HEK293 (cell line): ENCODE measurements around the gene CD86.

ENCODE experiments used
- CTCF ChIA-PET: fragments of 350-600 bp; formaldehyde crosslinking; extraction: SDS; loops from one replicate; lab custom pipeline; 2021; ENCODE audit warnings: antibody characterized with exemption; lab: Yijun Ruan, JAX
- POLR2A ChIA-PET: fragments of 300-600 bp; formaldehyde crosslinking; extraction: SDS; loops from one replicate; lab custom pipeline; 2020; ENCODE audit warnings: antibody characterized with exemption, inconsistent platforms; lab: Yijun Ruan, JAX
- H3K27ac ChIP-seq: fragments of 200-500 bp; sonication (Bioruptor generic); 2 replicates; pipeline ENCODE4 v1.5.1; 2014; ENCODE audit warnings: low read depth, low read length, control low read depth, inconsistent platforms; ENCODE audit errors: extremely low read depth
- H3K36me3 ChIP-seq, 2 experiments: fragments of 200-500 bp in 1 of 2; sonication (Bioruptor generic) in 1 of 2; 1 replicate in 1 of 2; 2 replicates in 1 of 2; pipeline ENCODE4 v1.5.1; 2014 to 2017; ENCODE audit warnings: inconsistent platforms in 2 of 2, low read length in 2 of 2; ENCODE audit not compliant: control insufficient read depth in 2 of 2, insufficient read depth in 1 of 2
- H3K4me1 ChIP-seq: fragments of 200-500 bp; sonication (Bioruptor generic); 2 replicates; pipeline ENCODE4 v1.5.1; 2014; ENCODE audit warnings: mild to moderate bottlenecking, low read length, inconsistent platforms; ENCODE audit not compliant: control insufficient read depth, insufficient read depth
- H3K4me3 ChIP-seq: 2 replicates; pipeline ENCODE4 v1.5.1; 2011; ENCODE audit warnings: low read depth, mild to moderate bottlenecking, control low read depth, low read length, moderate library complexity
- H3K9me3 ChIP-seq: fragments of 200-500 bp; sonication (Bioruptor generic); 2 replicates; pipeline ENCODE4 v1.5.1; 2014; ENCODE audit warnings: low read depth, low read length, inconsistent platforms; ENCODE audit not compliant: control insufficient read depth, insufficient read depth
- BCL6B ChIP-seq: fragments of 450-650 bp; formaldehyde crosslinking; IDR thresholded peaks from 2 replicates; pipeline ENCODE4 v1.5.1; 2017; ENCODE audit warnings: missing biosample characterization, missing genetic modification characterization
- HIC1 ChIP-seq: fragments of 450-650 bp; formaldehyde crosslinking; IDR thresholded peaks from 2 replicates; pipeline ENCODE4 v1.5.1; 2016; ENCODE audit warnings: missing biosample characterization, missing genetic modification characterization
- MEIS1 ChIP-seq: sonication (generic); formaldehyde crosslinking; IDR thresholded peaks from 2 replicates; pipeline ENCODE4 v1.8.1; 2022; ENCODE audit warnings: missing genetic modification reagents, mild to moderate bottlenecking, borderline replicate concordance
- PRDM2 ChIP-seq: fragments of 450-650 bp; formaldehyde crosslinking; IDR thresholded peaks from 2 replicates; pipeline ENCODE4 v1.5.1; 2016; ENCODE audit warnings: missing biosample characterization, missing genetic modification characterization, borderline replicate concordance
- RBAK ChIP-seq: fragments of 450-650 bp; formaldehyde crosslinking; IDR thresholded peaks from 2 replicates; pipeline ENCODE4 v1.5.1; 2016; ENCODE audit warnings: missing biosample characterization, missing genetic modification characterization
- SP2 ChIP-seq: fragments of 450-650 bp; formaldehyde crosslinking; IDR thresholded peaks from 2 replicates; pipeline ENCODE4 v1.5.1; 2016; ENCODE audit warnings: missing biosample characterization, missing genetic modification characterization
- ZBTB26 ChIP-seq: fragments of 450-650 bp; formaldehyde crosslinking; optimal IDR thresholded peaks from 2 replicates; pipeline ENCODE3; 2016; ENCODE audit warnings: missing biosample characterization, mild to moderate bottlenecking, missing genetic modification characterization
- ZNF114 ChIP-seq: fragments of 450-650 bp; formaldehyde crosslinking; IDR thresholded peaks from 2 replicates; pipeline ENCODE4 v1.5.0; 2017; ENCODE audit warnings: missing biosample characterization, missing genetic modification characterization
- ZNF2 ChIP-seq: fragments of 450-650 bp; formaldehyde crosslinking; IDR thresholded peaks from 2 replicates; pipeline ENCODE4 v1.5.1; 2016; ENCODE audit warnings: missing biosample characterization, missing genetic modification characterization
- ZNF280C ChIP-seq: fragments of 450-650 bp; formaldehyde crosslinking; IDR thresholded peaks from 2 replicates; pipeline ENCODE4 v1.5.1; 2016; ENCODE audit warnings: missing biosample characterization, missing genetic modification characterization
- ZNF292 ChIP-seq: fragments of 450-650 bp; formaldehyde crosslinking; IDR thresholded peaks from 2 replicates; pipeline ENCODE4 v1.5.1; 2016; ENCODE audit warnings: low read depth, missing biosample characterization, missing genetic modification characterization, borderline replicate concordance
- ZNF404 ChIP-seq: fragments of 450-650 bp; formaldehyde crosslinking; IDR thresholded peaks from 2 replicates; pipeline ENCODE4 v1.5.1; 2017; ENCODE audit warnings: missing biosample characterization, missing genetic modification characterization
- ZNF433 ChIP-seq: fragments of 450-650 bp; formaldehyde crosslinking; IDR thresholded peaks from 2 replicates; pipeline ENCODE4 v1.5.1; 2016; ENCODE audit warnings: missing biosample characterization, missing genetic modification characterization, low read depth
- ZNF449 ChIP-seq: fragments of 450-650 bp; formaldehyde crosslinking; IDR thresholded peaks from 2 replicates; pipeline ENCODE4 v1.5.1; 2017; ENCODE audit warnings: missing biosample characterization, mild to moderate bottlenecking, missing genetic modification characterization, moderate library complexity
- ZNF830 ChIP-seq: fragments of 450-650 bp; IDR thresholded peaks from 2 replicates; pipeline ENCODE4 v1.5.0; 2018; ENCODE audit warnings: missing biosample characterization, missing genetic modification characterization, low read depth, mild to moderate bottlenecking, moderate library complexity
- ZSCAN23 ChIP-seq: fragments of 450-650 bp; formaldehyde crosslinking; IDR thresholded peaks from 2 replicates; pipeline ENCODE4 v1.5.1; 2016; ENCODE audit warnings: missing biosample characterization, missing genetic modification characterization

Gene CD86

GRCh38 chr3:122064326-122064725 lies 9.2 kb downstream of the CD86 start:
- H3K4me3 ChIP-seq = no peak overlapping the region
- no peak overlapping the region for H3K27ac ChIP-seq
- H3K9me3 ChIP-seq = no peaks in the 10 kb centered on the region
- no peaks in the 10 kb centered on the region for H3K4me1 ChIP-seq
- no peaks in the 10 kb centered on the region for H3K36me3 ChIP-seq
- ChIA-PET CTCF (no interaction called here), POLR2A (no interaction called here)
- TF ChIP-seq ZSCAN23 (no peak), MEIS1 (no peak), ZNF2 (no peak), HIC1 (no peak), ZNF292 (tag by site-specific recombination) (no peak), ZNF114 (tag by site-specific recombination) (no peak), SP2 (tag by site-specific recombination) (no peak), ZNF404 (tag by site-specific recombination) (no peak), ZNF830 (tag by site-specific recombination) (no peak), PRDM2 (tag by site-specific recombination) (no peak), BCL6B (tag by site-specific recombination) (no peak), ZBTB26 (tag by site-specific recombination) (no peak), ZNF449 (no peak), RBAK (no peak), ZNF280C (no peak), ZNF433 (tag by site-specific recombination) (no peak)
